Effector memory CD8-positive, alpha-beta T cell (primary cell): ENCODE results near the gene TFIP11.

Source experiments
- ATAC-seq: fragments of 150-1000 bp; cut with Tn5 transposase; replicated peaks from 2 replicates; pipeline ENCODE4 v1.10.0; 2021; ENCODE audit warnings: mild to moderate bottlenecking, moderate library complexity
- DNase-seq, 3 experiments: peaks; one replicate each; pipeline ENCODE4 v3.0.0; 2021
- H3K27ac Mint-ChIP-seq, 2 donors: one replicate each; pipeline ENCODE4 v1.8.0; 2022; ENCODE audit warnings: mild to moderate bottlenecking in 2 of 2, mixed read lengths in 2 of 2, moderate library complexity in 2 of 2
- H3K27me3 Mint-ChIP-seq, 2 donors: one replicate each; pipeline ENCODE4 v1.8.0; 2022; ENCODE audit warnings: mixed read lengths in 2 of 2
- H3K36me3 Mint-ChIP-seq: one replicate; pipeline ENCODE4 v1.8.0; 2022; ENCODE audit warnings: mild to moderate bottlenecking, moderate library complexity, mixed read lengths; ENCODE audit not compliant: insufficient read depth
- H3K4me1 Mint-ChIP-seq, 2 donors: one replicate each; pipeline ENCODE4 v1.8.0; 2022; ENCODE audit warnings: low read depth in 2 of 2, mixed read lengths in 2 of 2
- H3K4me3 Mint-ChIP-seq, 2 donors: one replicate each; pipeline ENCODE4 v1.8.0; 2022; ENCODE audit warnings: mild to moderate bottlenecking in 2 of 2, mixed read lengths in 2 of 2, moderate library complexity in 2 of 2
- H3K9me3 Mint-ChIP-seq, 2 donors: one replicate each; pipeline ENCODE4 v1.8.0; 2022; ENCODE audit warnings: mixed read lengths in 2 of 2
- total RNA-seq, 9 experiments: gene quantifications; one replicate each; lab custom pipeline; 2026; lab: John Stamatoyannopoulos, UW

TFIP11 gene
- total RNA-seq = 73.1 to 135 (median 109) reads per million in 9 experiments

GRCh38 chr22:26512149-26512793 is at the start of gene TFIP11:
Gene TFIP11, minus strand, starts transcription at chr22:26512473. Its CDS starts 2,201 bp downstream, at chr22:26510272.
- Mint-ChIP-seq H3K4me3 (peak within 1 kb of the TSS; percentile 99), H3K36me3 (peaks cover 44% of the 10 kb centered on the region), H3K4me1 (peaks cover 31 to 38% of the 10 kb centered on the region in 2 donors), H3K27me3 (no peaks in the 10 kb centered on the region), H3K9me3 (no peaks in the 10 kb centered on the region), H3K27ac (peak within 1 kb of the TSS; percentile 99 to 100)
- DNase-seq = peak; percentile 84 to 88 (median 87)
- ATAC-seq = peak; percentile 99

GRCh38 chr22:26561756-26562417 is 49.6 kb upstream of the TFIP11 start:
- no peak overlapping the region for H3K4me3 Mint-ChIP-seq
- ATAC-seq (no peak), DNase-seq (no peak)
- H3K27me3 Mint-ChIP-seq = no peaks in the 10 kb centered on the region
- H3K9me3 Mint-ChIP-seq = no peaks in the 10 kb centered on the region
- H3K4me1 Mint-ChIP-seq = peaks cover 53 to 89% of the 10 kb centered on the region in 2 donors
- H3K36me3 Mint-ChIP-seq = peaks cover 17% of the 10 kb centered on the region
- H3K27ac Mint-ChIP-seq = peak overlapping the region; percentile 77 to 82

DNA sequence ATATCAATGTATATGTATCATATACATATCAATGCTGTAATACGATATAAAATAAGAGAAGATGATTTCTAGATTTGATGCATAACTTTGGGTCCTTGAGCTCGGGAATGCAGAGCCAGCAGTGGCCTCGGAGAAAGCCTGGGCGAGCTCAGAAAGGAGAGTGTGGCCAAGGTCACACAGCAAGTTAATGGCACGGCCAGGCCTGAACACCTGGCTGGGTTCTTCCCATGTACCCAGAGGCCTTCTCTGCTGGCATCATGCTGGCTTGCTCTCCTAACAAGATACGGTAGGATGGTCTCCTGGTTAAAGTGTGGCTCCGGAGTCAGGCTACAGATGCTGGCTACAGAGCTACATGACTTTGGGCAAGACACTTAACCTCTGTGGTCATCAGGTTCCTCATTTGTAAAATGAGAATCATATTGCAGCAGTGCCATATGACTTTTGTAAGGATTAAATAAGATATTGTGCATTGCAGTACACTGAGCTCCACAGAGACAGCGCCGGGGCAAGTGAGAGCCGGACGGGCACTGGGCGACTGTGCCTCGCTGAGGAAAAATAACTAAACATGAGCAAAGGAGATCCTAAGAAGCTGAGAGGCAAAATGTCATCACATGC is 47.8 kb upstream of the TFIP11 start:
- DNase-seq (no peak), ATAC-seq (no peak)
- Mint-ChIP-seq H3K4me3 (no peak overlapping the region), H3K4me1 (peaks cover 45 to 82% of the 10 kb centered on the region in 2 donors), H3K36me3 (peaks cover 10% of the 10 kb centered on the region), H3K27me3 (no peaks in the 10 kb centered on the region), H3K9me3 (no peaks in the 10 kb centered on the region), H3K27ac (peak overlapping the region; percentile 66 to 82)

DNA sequence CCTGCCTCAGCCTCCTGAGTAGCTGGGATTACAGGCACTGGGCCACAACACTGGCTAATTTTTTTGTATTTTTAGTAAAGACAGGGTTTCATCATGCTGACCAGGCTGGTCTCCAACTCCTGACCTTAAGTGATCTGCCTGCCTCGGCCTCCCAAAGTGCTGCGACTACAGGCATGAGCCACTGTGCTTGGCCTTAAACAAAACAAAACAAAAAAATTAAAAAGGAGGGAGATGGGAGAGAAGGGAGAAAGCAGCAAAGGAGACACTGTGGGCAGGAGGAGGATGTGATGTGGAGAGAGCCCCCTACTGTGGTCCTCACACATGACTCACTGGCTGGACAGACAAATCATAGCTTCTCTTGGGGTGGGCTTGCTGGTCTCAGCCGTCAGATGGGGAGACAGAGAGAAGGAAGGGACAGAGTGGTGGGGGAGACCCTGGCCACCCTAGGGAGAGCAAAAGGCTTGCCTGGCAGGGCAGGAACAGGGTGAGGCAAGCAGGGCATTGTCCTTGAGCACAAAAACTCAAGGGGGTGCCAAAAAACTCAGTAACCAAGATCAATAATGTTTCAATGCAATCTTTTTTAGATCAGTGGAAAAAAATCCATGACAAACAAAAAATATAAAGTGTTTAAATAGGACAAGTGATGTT is 46.1 kb upstream of the TFIP11 start:
- Mint-ChIP-seq H3K9me3 (no peaks in the 10 kb centered on the region), H3K4me3 (peak overlapping the region in 1 of 2 donors; percentile 5), H3K36me3 (peaks cover 11% of the 10 kb centered on the region), H3K4me1 (peaks cover 39 to 79% of the 10 kb centered on the region in 2 donors), H3K27ac (peak overlapping the region in 1 of 2 donors; percentile 8), H3K27me3 (no peaks in the 10 kb centered on the region)
- DNase-seq (no peak), ATAC-seq (no peak)

DNA sequence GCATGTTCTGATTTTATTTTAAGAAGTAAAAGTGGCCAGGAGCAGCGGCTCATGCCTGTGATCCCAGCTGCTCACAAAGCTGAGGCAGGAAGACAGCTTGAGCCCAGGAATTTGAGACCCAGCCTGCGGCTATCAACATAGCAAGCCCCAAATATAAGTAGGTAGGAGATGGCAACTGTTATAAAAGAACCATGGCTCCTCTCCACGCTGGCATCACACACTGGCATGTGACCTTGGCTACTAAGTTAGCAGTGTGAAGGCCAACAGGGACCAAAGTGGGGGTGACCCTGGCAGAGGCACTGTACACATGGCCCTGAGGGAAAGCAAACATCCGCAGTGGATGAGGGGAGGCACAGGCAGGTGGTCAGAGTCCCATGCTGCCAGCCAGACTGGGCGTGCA is 44.6 kb upstream of the TFIP11 start:
- no peak for DNase-seq
- Mint-ChIP-seq H3K4me1 (peaks cover 38 to 76% of the 10 kb centered on the region in 2 donors), H3K27me3 (no peaks in the 10 kb centered on the region), H3K27ac (peak overlapping the region; percentile 44 to 84), H3K36me3 (peaks cover 11% of the 10 kb centered on the region), H3K9me3 (no peaks in the 10 kb centered on the region), H3K4me3 (no peak overlapping the region)
- no peak for ATAC-seq

DNA sequence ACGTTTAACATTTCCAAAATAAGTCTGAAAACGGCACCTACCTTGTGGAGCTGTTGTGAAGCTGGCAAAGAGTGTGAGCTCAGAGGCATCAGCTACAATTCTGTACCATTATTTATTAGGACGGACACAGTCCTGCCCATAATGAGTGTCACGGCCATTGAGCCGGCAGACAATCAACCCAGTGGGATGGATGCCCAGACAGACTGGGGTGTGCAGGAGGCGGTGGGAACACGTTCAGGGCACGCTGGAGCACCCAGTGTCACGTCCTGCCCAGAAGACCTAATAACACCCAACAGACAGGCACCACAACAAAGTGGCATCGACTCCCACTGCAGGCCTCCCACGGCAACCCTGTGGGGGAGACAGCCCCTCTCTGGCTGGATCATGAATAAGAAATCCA is 43.2 kb upstream of the TFIP11 start:
- Mint-ChIP-seq H3K4me3 (no peak overlapping the region), H3K4me1 (peaks cover 41 to 81% of the 10 kb centered on the region in 2 donors), H3K36me3 (peaks cover 11% of the 10 kb centered on the region), H3K9me3 (no peaks in the 10 kb centered on the region), H3K27me3 (no peaks in the 10 kb centered on the region), H3K27ac (peak overlapping the region in 1 of 2 donors; percentile 65)
- ATAC-seq = no peak
- no peak for DNase-seq

DNA sequence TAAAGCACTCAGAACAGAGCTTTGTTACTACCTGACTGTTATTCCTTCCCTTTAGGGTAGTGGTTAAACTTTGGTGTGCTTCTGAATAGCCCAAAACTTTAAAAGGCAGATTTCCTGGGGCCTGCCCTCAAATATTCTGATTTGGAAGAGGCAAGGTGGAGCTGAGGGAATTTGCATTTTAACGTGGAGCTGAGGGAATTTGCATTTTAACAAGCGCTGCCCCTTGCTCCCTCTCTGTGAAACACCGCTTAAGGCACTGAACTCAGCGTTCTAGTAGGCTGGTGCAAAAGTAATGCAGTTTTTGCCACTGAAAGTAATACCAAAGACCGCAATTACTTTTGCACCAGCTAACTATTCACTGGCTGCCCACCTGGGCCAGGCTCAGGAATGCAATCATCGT is 42.7 kb upstream of the TFIP11 start:
- DNase-seq (no peak), ATAC-seq (no peak)
- H3K4me3 Mint-ChIP-seq = no peak overlapping the region
- peak overlapping the region; percentile 65 to 71 for H3K27ac Mint-ChIP-seq
- peaks cover 39 to 81% of the 10 kb centered on the region in 2 donors for H3K4me1 Mint-ChIP-seq
- peaks cover 16% of the 10 kb centered on the region for H3K36me3 Mint-ChIP-seq
- no peaks in the 10 kb centered on the region for H3K9me3 Mint-ChIP-seq
- H3K27me3 Mint-ChIP-seq = no peaks in the 10 kb centered on the region

- peak overlapping the region; percentile 44 to 71 for H3K27ac Mint-ChIP-seq
- H3K4me1 Mint-ChIP-seq = peaks cover 32 to 74% of the 10 kb centered on the region in 2 donors
- no peak for ATAC-seq
- peaks cover 21% of the 10 kb centered on the region for H3K36me3 Mint-ChIP-seq
- no peak overlapping the region for H3K4me3 Mint-ChIP-seq
- no peaks in the 10 kb centered on the region for H3K27me3 Mint-ChIP-seq
- DNase-seq = no peak
- no peaks in the 10 kb centered on the region for H3K9me3 Mint-ChIP-seq
Observed at GRCh38 chr22:26553056-26553752, 40.9 kb upstream of the TFIP11 start.

DNA sequence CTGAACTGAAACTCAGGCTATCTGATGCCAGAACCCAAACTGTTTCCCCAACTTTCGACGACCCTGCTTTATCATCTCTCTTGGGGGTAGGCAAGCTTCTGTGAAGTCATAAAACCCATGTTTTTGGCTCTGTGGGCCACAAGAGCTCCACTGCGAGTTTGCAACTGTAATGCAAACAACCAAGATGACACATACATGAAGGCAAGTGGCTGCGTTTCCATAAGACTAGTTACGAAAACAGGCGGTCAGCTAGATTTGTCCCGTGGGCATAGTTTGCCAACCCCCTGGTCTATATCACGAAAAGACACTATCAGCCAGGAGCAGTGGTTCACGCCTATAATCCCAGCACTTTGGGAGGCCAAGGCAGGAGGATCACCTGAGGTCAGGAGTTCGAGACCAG is 40.2 kb upstream of the TFIP11 start:
- Mint-ChIP-seq H3K4me1 (peaks cover 32 to 73% of the 10 kb centered on the region in 2 donors), H3K36me3 (peaks cover 23% of the 10 kb centered on the region), H3K9me3 (no peaks in the 10 kb centered on the region), H3K27ac (no peak overlapping the region), H3K4me3 (no peak overlapping the region), H3K27me3 (no peaks in the 10 kb centered on the region)
- ATAC-seq (no peak), DNase-seq (no peak)

DNA sequence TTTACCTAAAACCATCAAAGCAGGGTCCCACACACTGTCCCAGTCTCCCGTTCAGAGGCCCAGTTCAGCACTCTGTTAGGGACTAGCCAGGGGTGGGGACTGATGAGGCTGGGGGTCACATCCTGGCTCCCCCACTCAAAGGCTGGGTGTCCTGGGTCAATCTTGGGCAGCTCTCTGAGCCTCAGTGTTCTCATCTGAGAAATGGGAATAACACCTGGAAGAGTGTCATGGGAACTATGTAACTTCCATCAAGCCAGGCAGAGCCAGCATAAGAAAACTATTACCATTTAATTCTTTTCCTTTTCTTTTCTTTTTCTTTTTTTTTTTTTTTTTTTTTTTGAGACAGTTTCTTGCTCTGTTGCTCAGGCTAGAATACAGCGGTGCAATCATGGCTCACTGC is 39.3 kb upstream of the TFIP11 start:
- Mint-ChIP-seq H3K36me3 (peaks cover 32% of the 10 kb centered on the region), H3K4me3 (no peak overlapping the region), H3K27me3 (no peaks in the 10 kb centered on the region), H3K27ac (peak overlapping the region; percentile 84 to 86), H3K4me1 (peaks cover 33 to 73% of the 10 kb centered on the region in 2 donors), H3K9me3 (no peaks in the 10 kb centered on the region)
- DNase-seq = no peak
- ATAC-seq = no peak

DNA sequence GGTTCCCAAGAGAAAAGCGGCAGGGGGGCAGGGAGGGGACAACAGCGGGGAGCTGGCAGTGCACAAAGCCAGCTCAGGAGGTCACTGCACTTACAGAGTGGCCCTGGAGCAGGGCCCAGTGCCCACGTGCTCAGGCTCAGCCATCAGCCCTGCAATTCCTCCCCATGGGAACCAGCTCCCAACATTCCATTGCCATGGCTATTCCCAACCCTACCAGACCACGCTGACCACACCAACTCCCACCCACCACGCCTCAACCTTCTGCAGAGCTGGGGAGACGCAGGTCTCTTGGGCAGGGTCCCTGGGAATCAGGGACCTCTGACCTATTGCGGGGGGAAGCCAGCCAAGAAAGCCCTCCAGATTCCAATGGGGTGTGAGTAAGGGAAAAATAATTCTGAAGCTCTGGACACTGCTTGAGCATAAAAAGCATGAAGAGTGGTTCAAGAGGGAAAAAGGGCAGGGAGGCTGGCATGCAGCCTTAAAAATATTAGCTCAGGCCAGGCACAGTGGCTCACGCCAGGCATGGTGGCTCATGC is 38.3 kb upstream of the TFIP11 start:
- H3K9me3 Mint-ChIP-seq = no peaks in the 10 kb centered on the region
- peaks cover 35% of the 10 kb centered on the region for H3K36me3 Mint-ChIP-seq
- DNase-seq = no peak
- no peak for ATAC-seq
- H3K4me3 Mint-ChIP-seq = no peak overlapping the region
- H3K27ac Mint-ChIP-seq = peak overlapping the region; percentile 84 to 86
- H3K4me1 Mint-ChIP-seq = peaks cover 38 to 78% of the 10 kb centered on the region in 2 donors
- no peaks in the 10 kb centered on the region for H3K27me3 Mint-ChIP-seq

DNA sequence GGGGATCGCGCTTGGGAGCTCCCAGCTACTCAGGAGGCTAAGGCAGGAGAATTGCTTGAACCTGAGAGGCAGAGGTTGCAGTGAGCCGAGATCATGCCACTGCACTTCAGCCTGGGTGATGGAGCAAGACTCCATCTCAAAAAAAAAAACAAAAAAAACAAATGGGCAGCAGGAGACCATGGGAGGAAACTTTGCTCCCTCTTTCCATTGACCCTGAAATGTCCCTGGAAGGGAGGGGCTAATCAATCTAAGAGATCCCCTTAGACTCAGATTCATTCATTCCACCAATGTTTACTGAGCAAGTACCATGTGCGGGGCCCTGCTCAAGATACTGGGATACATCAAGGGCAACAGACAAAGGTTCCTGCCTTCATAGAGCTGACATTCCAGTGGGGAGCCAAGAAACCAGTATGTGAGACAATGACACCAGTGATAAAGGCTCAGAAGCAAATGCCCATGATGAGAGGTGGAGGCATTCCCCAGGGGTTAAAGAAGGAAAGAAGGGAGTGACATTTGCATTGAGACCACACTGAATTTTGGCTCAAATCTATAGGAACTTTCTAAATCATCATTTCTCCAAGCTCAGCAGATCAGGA is 37.7 kb upstream of the TFIP11 start:
- ATAC-seq = no peak
- Mint-ChIP-seq H3K27me3 (no peaks in the 10 kb centered on the region), H3K4me3 (no peak overlapping the region), H3K36me3 (peaks cover 35% of the 10 kb centered on the region), H3K4me1 (peaks cover 40 to 75% of the 10 kb centered on the region in 2 donors), H3K27ac (peak overlapping the region; percentile 84 to 86), H3K9me3 (no peaks in the 10 kb centered on the region)
- DNase-seq = no peak
